PC-9 (cell line): ENCODE measurements around the gene GUCA2B. TPM values are rescaled to one million over a fixed set of nuclear protein-coding genes. Genes with fewer than 3 reads are reported as not detected.

Experiments
- BruUV-seq: library from RNA; stranded (reverse); fragments of 400-500 nt; replicated peaks from 2 replicates; lab custom pipeline; 2021; lab: Mats Ljungman, UMichigan
- CTCF ChIA-PET: fragments of 300-600 bp; sonication (Branson Sonifier 250); formaldehyde crosslinking; loops from one replicate; lab custom pipeline; 2022; ENCODE audit warnings: antibody characterized with exemption; lab: Charles Lee
- POLR2A ChIA-PET: fragments of 300-600 bp; sonication (Branson Sonifier 250); formaldehyde crosslinking; loops from one replicate; lab custom pipeline; 2022; ENCODE audit warnings: antibody characterized with exemption; ENCODE audit not compliant: unreplicated experiment; lab: Charles Lee
- DNase-seq, 2 experiments: peaks; one replicate each; pipeline versions ENCODE4 v3.0.0 to v3.0.0-alpha.2; 2015 to 2022; ENCODE audit warnings: mixed read lengths in 1 of 2
- H2AFZ ChIP-seq: fragments of 200-600 bp; sonication (generic); 2 replicates; pipeline ENCODE4 v1.8.1; 2017; ENCODE audit warnings: antibody characterized with exemption
- H3F3A ChIP-seq: fragments of 200-600 bp; sonication (generic); 2 replicates; pipeline ENCODE4 v1.8.1; 2017; ENCODE audit warnings: antibody characterized with exemption, mild to moderate bottlenecking, low read depth; ENCODE audit not compliant: insufficient read depth
- H3K27ac ChIP-seq: fragments of 200-600 bp; sonication (generic); 2 replicates; pipeline ENCODE4 v1.6.1; 2016; ENCODE audit warnings: mixed run types
- H3K27me3 ChIP-seq: fragments of 200-600 bp; sonication (generic); 2 replicates; pipeline ENCODE4 v1.6.1; 2016; ENCODE audit warnings: low read depth, mixed run types; ENCODE audit not compliant: insufficient read depth
- H3K36me3 ChIP-seq: fragments of 200-600 bp; sonication (generic); 2 replicates; pipeline ENCODE4 v1.6.1; 2016; ENCODE audit warnings: low read depth, mixed run types
- H3K4me1 ChIP-seq: fragments of 200-600 bp; sonication (generic); replicated peaks from 2 replicates; pipeline ENCODE4 v1.6.1; 2016; ENCODE audit warnings: mixed run types; ENCODE audit not compliant: insufficient read depth
- H3K4me2 ChIP-seq: fragments of 200-600 bp; sonication (generic); 2 replicates; pipeline ENCODE4 v1.6.1; 2017; ENCODE audit warnings: mixed run types
- H3K4me3 ChIP-seq: fragments of 200-600 bp; sonication (generic); 2 replicates; pipeline ENCODE4 v1.6.1; 2016; ENCODE audit warnings: mixed run types
- H3K79me2 ChIP-seq: fragments of 200-600 bp; sonication (generic); 2 replicates; pipeline ENCODE4 v1.6.1; 2017; ENCODE audit warnings: low read depth, mixed run types
- H3K9me2 ChIP-seq: fragments of 200-600 bp; sonication (generic); 2 replicates; pipeline ENCODE4 v1.8.1; 2017; ENCODE audit warnings: mild to moderate bottlenecking; ENCODE audit not compliant: insufficient read depth
- H3K9me3 ChIP-seq: fragments of 200-600 bp; sonication (generic); 2 replicates; pipeline ENCODE4 v1.8.1; 2016; ENCODE audit warnings: low read depth; ENCODE audit not compliant: insufficient read depth
- H4K20me1 ChIP-seq: fragments of 200-600 bp; sonication (generic); 2 replicates; pipeline ENCODE4 v1.8.1; 2017; ENCODE audit not compliant: insufficient read depth
- EZH2 ChIP-seq: fragments of 200-600 bp; sonication (generic); IDR thresholded peaks from 2 replicates; pipeline ENCODE4 v1.8.0; 2017; ENCODE audit warnings: antibody characterized with exemption, low read depth
- intact Hi-C: fragments of 100-400 bp; cut with micrococcal nuclease; formaldehyde crosslinking; loops from one replicate; pipeline ENCODE4 v1.10.0; 2022; ENCODE audit not compliant: unreplicated experiment
- total RNA-seq: library from RNA; stranded (reverse); gene quantifications from 2 replicates; pipeline ENCODE4 v1.2.3, GENCODE V29; 2021
- TF ChIP-seq, protein P1 (sequence below): fragments of 200-600 bp; sonication (generic); conservative IDR thresholded peaks from 2 replicates; pipeline ENCODE4 v1.6.1; 2017; ENCODE audit warnings: mixed run types, antibody characterized with exemption, mild to moderate bottlenecking, moderate library complexity

Gene GUCA2B
- total RNA-seq, 1 experiment from 2014 or later, result not detected

- Histone ChIP-seq H3K9me2 (no peaks in the 10 kb centered on the region), H2AFZ (no peak overlapping the region), H4K20me1 (no peaks in the 10 kb centered on the region), H3K4me3 (no peak overlapping the region), H3K4me2 (no peak overlapping the region), H3K27me3 (no peaks in the 10 kb centered on the region), H3K9me3 (no peaks in the 10 kb centered on the region), H3K27ac (no peak overlapping the region), H3K4me1 (no peaks in the 10 kb centered on the region), H3F3A (no peaks in the 10 kb centered on the region), H3K79me2 (no peaks in the 10 kb centered on the region), H3K36me3 (no peaks in the 10 kb centered on the region)
- no TSS peak for BruUV-seq
- TF ChIP-seq EZH2, result no peak
- TF ChIP-seq, protein P1, sequence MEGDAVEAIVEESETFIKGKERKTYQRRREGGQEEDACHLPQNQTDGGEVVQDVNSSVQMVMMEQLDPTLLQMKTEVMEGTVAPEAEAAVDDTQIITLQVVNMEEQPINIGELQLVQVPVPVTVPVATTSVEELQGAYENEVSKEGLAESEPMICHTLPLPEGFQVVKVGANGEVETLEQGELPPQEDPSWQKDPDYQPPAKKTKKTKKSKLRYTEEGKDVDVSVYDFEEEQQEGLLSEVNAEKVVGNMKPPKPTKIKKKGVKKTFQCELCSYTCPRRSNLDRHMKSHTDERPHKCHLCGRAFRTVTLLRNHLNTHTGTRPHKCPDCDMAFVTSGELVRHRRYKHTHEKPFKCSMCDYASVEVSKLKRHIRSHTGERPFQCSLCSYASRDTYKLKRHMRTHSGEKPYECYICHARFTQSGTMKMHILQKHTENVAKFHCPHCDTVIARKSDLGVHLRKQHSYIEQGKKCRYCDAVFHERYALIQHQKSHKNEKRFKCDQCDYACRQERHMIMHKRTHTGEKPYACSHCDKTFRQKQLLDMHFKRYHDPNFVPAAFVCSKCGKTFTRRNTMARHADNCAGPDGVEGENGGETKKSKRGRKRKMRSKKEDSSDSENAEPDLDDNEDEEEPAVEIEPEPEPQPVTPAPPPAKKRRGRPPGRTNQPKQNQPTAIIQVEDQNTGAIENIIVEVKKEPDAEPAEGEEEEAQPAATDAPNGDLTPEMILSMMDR, result no peak
- ChIA-PET CTCF (interaction anchor here (0.6 kb wide), 1 partner anchor 199 kb away, joined by 4 read pairs; no protein-coding TSS in a partner anchor), POLR2A (no interaction called here)
- no peak for DNase-seq
- intact Hi-C loops, result no loop called here
These were observed 23.0 kb upstream of the GUCA2B start for GRCh38 chr1:42130061-42130660.

DNA sequence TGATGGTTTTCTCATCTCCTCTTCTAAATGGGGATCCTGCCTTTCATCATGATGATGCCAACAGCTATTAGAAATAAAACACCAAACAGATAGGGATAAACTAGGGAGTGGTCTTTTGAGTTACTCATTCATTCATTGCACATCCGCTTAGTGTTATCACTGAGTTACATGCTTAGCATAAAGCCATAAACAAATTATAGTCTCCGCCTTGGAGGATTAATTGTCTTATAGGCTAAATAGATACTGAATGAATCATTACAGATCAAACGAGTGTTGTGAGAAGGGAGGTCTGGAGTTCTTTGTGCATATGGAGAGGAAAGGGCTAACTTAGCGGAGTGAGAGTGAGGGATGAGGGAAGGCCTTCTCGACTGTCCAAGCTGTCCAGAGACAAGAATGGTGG lies 19.8 kb upstream of the GUCA2B start:
- CTCF ChIA-PET, result no interaction called here
- no peaks in the 10 kb centered on the region for H4K20me1 ChIP-seq

GRCh38 chr1:42133809-42134526 lies 19.2 kb upstream of the GUCA2B start:
- Histone ChIP-seq H3K36me3 (no peaks in the 10 kb centered on the region), H3K4me1 (peaks cover 7% of the 10 kb centered on the region; the same call in 1 of the 2 replicates), H3K9me2 (no peaks in the 10 kb centered on the region), H2AFZ (no peak overlapping the region), H3K79me2 (no peaks in the 10 kb centered on the region), H4K20me1 (no peaks in the 10 kb centered on the region), H3K27me3 (no peaks in the 10 kb centered on the region), H3K9me3 (no peaks in the 10 kb centered on the region), H3K4me3 (no peak overlapping the region), H3K27ac (no peak overlapping the region), H3F3A (no peaks in the 10 kb centered on the region), H3K4me2 (no peak overlapping the region)
- no TSS peak for BruUV-seq
- CTCF ChIA-PET, result no interaction called here
- POLR2A ChIA-PET, result no interaction called here
- intact Hi-C loops, result no loop called here
- no peak for DNase-seq
- TF ChIP-seq, protein P1, result no peak
- TF ChIP-seq EZH2, result no peak

More for the DNA sequence above, 19.8 kb upstream of the GUCA2B start:
- TF ChIP-seq, protein P1, result no peak
- no peak for TF ChIP-seq EZH2
- intact Hi-C loops, result no loop called here
- Histone ChIP-seq H3K4me3 (no peak overlapping the region), H3K9me2 (no peaks in the 10 kb centered on the region), H3K4me1 (peaks cover 7% of the 10 kb centered on the region; the same call in 1 of the 2 replicates), H2AFZ (no peak overlapping the region), H3K36me3 (no peaks in the 10 kb centered on the region), H3K4me2 (no peak overlapping the region), H3K9me3 (no peaks in the 10 kb centered on the region), H3K79me2 (no peaks in the 10 kb centered on the region), H3K27me3 (no peaks in the 10 kb centered on the region), H3F3A (no peaks in the 10 kb centered on the region), H3K27ac (no peak overlapping the region)
- DNase-seq, result no peak
- POLR2A ChIA-PET, result no interaction called here
- no TSS peak for BruUV-seq
